Mononuclear cell (primary cell): ENCODE measurements around the gene ACR. TPM values are rescaled to one million over a fixed set of nuclear protein-coding genes. Genes with fewer than 3 reads are reported as not detected.

Source experiments
- total RNA-seq: library from RNA; depleted of rRNA; stranded (reverse); fragments of >200 nt; gene quantifications from one replicate; pipeline ENCODE4 v1.2.3, GENCODE V29; 2012

Gene ACR
- total RNA-seq, 1 donor, result not detected

Other genes with a start within 250 kb of the ACR start
- 22.8 TPM for gene LMF2, start 230.5 kb upstream of the ACR start, total RNA-seq
- 40.6 TPM for gene NCAPH2, start 230.0 kb upstream of the ACR start, total RNA-seq
- gene SCO2, start 212.6 kb upstream of the ACR start, total RNA-seq, result 33.8 TPM
- gene TYMP, start 208.2 kb upstream of the ACR start, total RNA-seq, result 151 TPM
- 1.7 TPM for gene KLHDC7B, start 192.3 kb upstream of the ACR start, total RNA-seq
- not detected for gene SYCE3, start 175.3 kb upstream of the ACR start, total RNA-seq
- 7.2 TPM for gene CPT1B, start 159.8 kb upstream of the ACR start, total RNA-seq
- gene CHKB, start 155.4 kb upstream of the ACR start, total RNA-seq, result 40.0 TPM
- 0.10 TPM for gene MAPK8IP2, start 137.4 kb upstream of the ACR start, total RNA-seq
- 21.3 TPM for gene ARSA, start 110.1 kb upstream of the ACR start, total RNA-seq
- under 0.01 TPM for gene SHANK3, start 65.4 kb upstream of the ACR start, total RNA-seq
- gene RABL2B, start 45.4 kb downstream of the ACR start, total RNA-seq, result 8.2 TPM